ENCODE results near the gene SCAMP1.

The SCAMP1 gene

DNA sequence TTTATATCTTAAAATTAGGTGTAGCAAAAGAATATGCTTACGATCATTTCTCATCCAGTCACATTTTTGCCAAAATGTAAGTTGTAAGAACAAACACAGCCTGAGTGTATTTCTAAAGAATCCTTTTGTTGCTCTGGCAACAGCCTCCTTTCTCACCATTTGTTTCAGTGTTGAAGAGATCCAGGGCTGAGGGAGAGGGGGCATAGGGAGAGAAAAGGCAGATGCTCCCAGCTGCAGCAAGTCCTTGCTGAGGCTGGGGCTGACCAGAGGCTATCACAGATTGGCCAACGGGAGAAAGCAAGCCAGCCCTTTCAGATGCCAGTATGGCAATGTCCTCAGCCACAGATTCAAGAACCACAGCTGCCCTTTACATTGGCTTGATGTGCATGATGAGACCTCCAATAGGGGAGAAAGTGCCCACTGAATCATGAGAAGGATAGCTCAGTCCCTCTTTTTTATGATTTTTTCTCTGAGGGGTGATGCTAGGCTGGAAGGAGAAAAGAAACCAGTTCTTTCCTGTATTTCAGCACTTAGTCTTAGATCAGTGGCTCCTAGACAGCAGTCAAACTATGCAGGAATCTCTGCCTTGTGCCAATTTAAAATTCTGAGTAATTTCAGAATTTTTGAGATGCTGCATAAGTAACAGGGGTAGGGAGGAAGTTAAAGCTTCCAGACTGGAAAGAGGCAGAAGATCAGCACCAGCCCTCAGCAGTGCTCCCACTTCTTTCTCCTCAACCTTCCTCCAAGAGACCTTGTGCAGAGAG, 146.0 kb downstream of the SCAMP1 start:
- TF ChIP-seq, protein P1, sequence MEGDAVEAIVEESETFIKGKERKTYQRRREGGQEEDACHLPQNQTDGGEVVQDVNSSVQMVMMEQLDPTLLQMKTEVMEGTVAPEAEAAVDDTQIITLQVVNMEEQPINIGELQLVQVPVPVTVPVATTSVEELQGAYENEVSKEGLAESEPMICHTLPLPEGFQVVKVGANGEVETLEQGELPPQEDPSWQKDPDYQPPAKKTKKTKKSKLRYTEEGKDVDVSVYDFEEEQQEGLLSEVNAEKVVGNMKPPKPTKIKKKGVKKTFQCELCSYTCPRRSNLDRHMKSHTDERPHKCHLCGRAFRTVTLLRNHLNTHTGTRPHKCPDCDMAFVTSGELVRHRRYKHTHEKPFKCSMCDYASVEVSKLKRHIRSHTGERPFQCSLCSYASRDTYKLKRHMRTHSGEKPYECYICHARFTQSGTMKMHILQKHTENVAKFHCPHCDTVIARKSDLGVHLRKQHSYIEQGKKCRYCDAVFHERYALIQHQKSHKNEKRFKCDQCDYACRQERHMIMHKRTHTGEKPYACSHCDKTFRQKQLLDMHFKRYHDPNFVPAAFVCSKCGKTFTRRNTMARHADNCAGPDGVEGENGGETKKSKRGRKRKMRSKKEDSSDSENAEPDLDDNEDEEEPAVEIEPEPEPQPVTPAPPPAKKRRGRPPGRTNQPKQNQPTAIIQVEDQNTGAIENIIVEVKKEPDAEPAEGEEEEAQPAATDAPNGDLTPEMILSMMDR (IDR thresholded peaks at IDR 0.05): no peak
- Histone ChIP-seq H3K4me3 (ENCODE audit: low read depth in 1 of 2, low read length in 1 of 2) (no peak overlapping the region), H3K27ac (no peak overlapping the region), H3K4me1 (ENCODE audit: control insufficient read depth in 1 of 2, insufficient read depth in 1 of 2, low read depth in 1 of 2, low read length in 1 of 2) (peaks cover 33 to 37% of the 10 kb centered on the region in 2 experiments), H3K9me3 (no peaks in the 10 kb centered on the region), H3K36me3 (no peaks in the 10 kb centered on the region), H3K27me3 (no peaks in the 10 kb centered on the region)

DNA sequence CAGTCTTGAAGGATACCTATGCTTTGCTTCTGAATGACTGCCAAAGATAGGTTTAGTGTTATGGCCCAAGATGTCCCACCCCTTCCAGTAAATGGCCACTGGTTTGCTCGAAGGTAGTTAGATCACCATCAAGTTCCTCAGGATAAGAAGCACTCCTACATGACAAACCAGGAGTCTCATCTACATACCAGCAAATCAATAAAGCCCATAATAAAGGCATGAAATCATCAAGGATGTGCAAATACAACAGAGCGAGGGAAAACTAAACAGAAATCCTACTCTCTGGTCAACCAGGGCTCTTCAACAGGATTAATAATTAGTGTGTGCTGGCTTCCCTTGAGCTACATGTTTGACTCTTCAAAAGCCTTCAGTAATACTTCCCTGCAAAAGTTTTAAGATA, 147.1 kb downstream of the SCAMP1 start:
- Histone ChIP-seq H3K27ac (no peak overlapping the region), H3K36me3 (no peaks in the 10 kb centered on the region), H3K27me3 (no peaks in the 10 kb centered on the region), H3K4me1 (ENCODE audit: control insufficient read depth in 1 of 2, insufficient read depth in 1 of 2, low read depth in 1 of 2, low read length in 1 of 2) (peaks cover 27 to 31% of the 10 kb centered on the region in 2 experiments), H3K9me3 (no peaks in the 10 kb centered on the region), H3K4me3 (ENCODE audit: low read depth in 1 of 2, low read length in 1 of 2) (no peak overlapping the region)
- TF ChIP-seq, protein P1 (IDR thresholded peaks at IDR 0.05): no peak

DNA sequence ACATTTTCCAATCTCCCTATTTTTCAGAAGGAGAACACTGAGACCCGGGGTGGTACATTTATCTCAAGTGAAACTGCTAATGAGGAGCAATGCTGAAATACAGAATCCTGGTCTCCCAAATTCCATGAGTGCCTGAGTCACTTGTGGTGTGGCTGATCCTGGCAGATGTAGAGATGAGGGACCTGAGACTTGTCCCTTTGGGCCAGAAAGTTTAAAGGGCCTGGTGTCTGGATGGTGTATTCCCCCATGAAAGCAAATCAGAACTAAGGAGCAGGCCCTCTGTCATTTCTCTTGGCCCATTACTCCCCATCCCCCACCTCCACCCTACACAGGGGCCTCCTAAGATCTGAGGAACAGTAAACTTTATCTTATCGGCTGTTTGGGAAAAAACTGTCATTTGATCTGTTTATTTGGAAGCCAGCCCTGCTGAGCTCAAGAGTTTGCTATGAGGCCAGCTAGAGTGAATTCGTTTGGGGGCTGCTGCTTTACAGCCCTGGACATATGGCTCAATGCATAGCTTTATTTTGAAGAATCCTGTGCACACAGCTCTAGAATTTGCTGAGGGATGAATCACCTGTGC, 147.9 kb downstream of the SCAMP1 start:
- TF ChIP-seq, protein P1 (IDR thresholded peaks at IDR 0.05): no peak
- Histone ChIP-seq H3K27me3 (no peaks in the 10 kb centered on the region), H3K36me3 (no peaks in the 10 kb centered on the region), H3K9me3 (no peaks in the 10 kb centered on the region), H3K4me1 (ENCODE audit: control insufficient read depth in 1 of 2, insufficient read depth in 1 of 2, low read depth in 1 of 2, low read length in 1 of 2) (peaks cover 27 to 31% of the 10 kb centered on the region in 2 experiments), H3K4me3 (ENCODE audit: low read depth in 1 of 2, low read length in 1 of 2) (no peak overlapping the region), H3K27ac (no peak overlapping the region)

DNA sequence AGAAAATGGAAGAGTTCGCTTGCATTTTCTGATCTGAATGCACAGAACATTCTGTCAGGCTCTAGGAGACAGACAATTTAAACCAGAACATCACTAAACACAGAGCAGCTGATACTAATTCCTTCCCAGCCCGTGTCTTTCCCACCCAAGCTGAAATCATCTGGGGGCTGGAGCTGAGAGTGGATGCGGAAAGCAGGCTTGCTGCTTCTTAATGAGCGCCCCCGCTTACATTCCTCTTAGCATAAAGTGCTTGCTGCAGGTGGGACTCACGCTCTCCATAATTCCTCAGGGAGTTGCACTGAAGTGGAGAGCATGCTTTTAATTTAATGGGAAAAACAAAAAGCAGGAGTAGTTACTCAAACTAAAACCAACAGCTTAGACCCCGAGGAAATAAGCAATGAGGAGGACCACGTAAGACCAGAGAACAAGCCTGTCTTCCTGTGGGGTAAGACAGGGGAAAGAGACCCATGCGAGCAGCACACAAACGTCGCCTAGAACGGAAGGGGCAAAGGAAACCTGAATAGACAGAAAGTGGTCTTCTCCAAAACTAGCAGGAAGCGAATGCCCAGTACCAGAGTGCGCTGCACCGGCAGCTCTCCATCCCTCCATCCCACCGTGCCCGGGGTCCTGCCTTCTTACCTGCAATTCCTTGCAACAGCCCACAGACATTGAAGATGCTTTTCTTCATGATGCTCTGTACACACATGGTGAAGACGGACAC, 148.9 kb downstream of the SCAMP1 start:
- Histone ChIP-seq H3K4me1 (ENCODE audit: control insufficient read depth in 1 of 2, insufficient read depth in 1 of 2, low read depth in 1 of 2, low read length in 1 of 2) (peaks cover 27 to 31% of the 10 kb centered on the region in 2 experiments), H3K36me3 (no peaks in the 10 kb centered on the region), H3K4me3 (ENCODE audit: low read depth in 1 of 2, low read length in 1 of 2) (peak overlapping the region; percentile 69 to 70), H3K27ac (peak overlapping the region; percentile 57), H3K27me3 (no peaks in the 10 kb centered on the region), H3K9me3 (no peaks in the 10 kb centered on the region)
- TF ChIP-seq, protein P1 (IDR thresholded peaks at IDR 0.05): no peak

DNA sequence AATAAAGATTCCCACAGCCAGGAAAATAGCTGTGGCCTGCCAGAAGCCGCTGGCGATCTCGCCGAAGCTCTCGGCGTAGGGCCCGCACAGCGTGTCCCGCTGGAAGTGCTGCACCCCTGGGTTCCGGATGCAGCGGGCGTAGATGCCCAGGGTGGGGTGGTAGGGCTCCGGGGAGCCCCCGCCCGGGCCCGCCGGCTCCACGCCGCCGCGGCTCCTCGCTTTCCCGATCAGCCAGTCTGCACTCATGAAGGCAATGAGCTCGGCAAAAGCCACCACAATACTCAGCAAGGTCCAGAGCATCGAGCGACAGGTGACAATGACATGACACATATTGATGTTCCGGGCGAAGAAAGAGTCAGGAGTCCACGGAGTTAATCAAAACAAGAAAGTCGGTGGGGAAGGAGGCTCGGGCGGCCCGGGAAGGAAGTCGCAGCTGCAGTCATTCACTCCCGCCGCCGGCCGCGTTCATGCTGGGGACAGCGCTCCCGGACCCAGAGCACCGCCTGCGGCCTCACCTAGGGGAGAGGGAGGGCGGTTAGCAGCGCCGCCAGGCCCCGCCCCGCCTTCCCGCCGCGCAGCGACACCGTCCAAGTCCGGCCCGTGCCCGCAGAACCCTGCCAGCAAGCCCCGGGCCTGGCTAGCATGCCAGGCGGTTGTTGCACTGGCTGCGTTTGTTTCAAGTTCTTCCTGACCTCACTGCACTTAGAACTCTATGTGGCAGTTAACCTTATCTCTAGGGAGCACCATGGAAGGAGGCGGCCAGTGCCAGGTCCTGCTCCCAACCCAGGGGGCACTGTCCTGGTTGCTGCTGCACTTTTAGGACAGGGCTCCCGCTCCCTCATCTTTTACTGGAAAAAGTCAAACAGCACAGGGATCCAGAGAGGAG, 149.7 kb downstream of the SCAMP1 start:
- Histone ChIP-seq H3K9me3 (no peaks in the 10 kb centered on the region), H3K27me3 (no peaks in the 10 kb centered on the region), H3K27ac (peak overlapping the region; percentile 57), H3K4me1 (ENCODE audit: control insufficient read depth in 1 of 2, insufficient read depth in 1 of 2, low read depth in 1 of 2, low read length in 1 of 2) (peaks cover 27 to 31% of the 10 kb centered on the region in 2 experiments), H3K4me3 (ENCODE audit: low read depth in 1 of 2, low read length in 1 of 2) (peak overlapping the region; percentile 69 to 70), H3K36me3 (no peaks in the 10 kb centered on the region)
- TF ChIP-seq, protein P1 (IDR thresholded peaks at IDR 0.05): no peak

Data from neutrophil (primary cell).